Heart right ventricle (tissue), 16 donors: Measurements from ENCODE around the gene SLC4A5. TPM values are rescaled to one million over a fixed set of nuclear protein-coding genes. Genes with fewer than 3 reads are reported as not detected.

Source experiments
- ATAC-seq, 8 donors: fragments of 200-7000 bp; cut with Tn5 transposase; one replicate each; pipeline ENCODE4 v1.9.1; 2020; ENCODE audit warnings: mild to moderate bottlenecking in 8 of 8, moderate library complexity in 8 of 8, moderate number of reproducible peaks in 1 of 8
- DNase-seq, 2 donors: peaks; one replicate each; pipeline ENCODE4 v3.0.0-alpha.2; 2020
- H3K27ac ChIP-seq, 10 donors: fragments of 200-600 bp; sonication (generic) in 2 of 10; one replicate each; pipeline versions ENCODE4 v1.5.0 to v1.8.0; 2020 to 2022; ENCODE audit warnings: mild to moderate bottlenecking in 3 of 10
- H3K27me3 ChIP-seq, 7 donors: fragments of 200-600 bp; one replicate each; pipeline ENCODE4 v1.8.0; 2021 to 2022; ENCODE audit warnings: mild to moderate bottlenecking in 2 of 7
- H3K36me3 ChIP-seq, 9 donors: fragments of 200-600 bp; sonication (generic) in 1 of 9; one replicate each; pipeline versions ENCODE4 v1.5.0 to v1.8.0; 2020 to 2022; ENCODE audit warnings: mild to moderate bottlenecking in 2 of 9
- H3K4me1 ChIP-seq, 9 donors: fragments of 200-600 bp; sonication (generic) in 1 of 9; one replicate each; pipeline versions ENCODE4 v1.5.0 to v1.8.0; 2020 to 2022; ENCODE audit warnings: mild to moderate bottlenecking in 4 of 9
- H3K4me3 ChIP-seq, 10 donors: fragments of 200-600 bp; sonication (generic) in 2 of 10; one replicate each; pipeline versions ENCODE4 v1.5.0 to v1.8.0; 2020 to 2022; ENCODE audit warnings: mild to moderate bottlenecking in 7 of 10, moderate library complexity in 2 of 10
- H3K9me3 ChIP-seq, 11 donors: fragments of 200-600 bp in 10 of 11; sonication (generic) in 2 of 11; one replicate each; pipeline versions ENCODE4 v1.5.0 to v1.8.0; 2013 to 2022; ENCODE audit warnings: mild to moderate bottlenecking in 2 of 11, control low read depth in 1 of 11, moderate library complexity in 1 of 11
- WGBS, 2 donors: extraction: QIAGEN DNeasy Blood & Tissue Kit; methylation state at CpG; one replicate each; pipeline ENCODE4 v1.1.7; 2013; ENCODE audit warnings: inconsistent platforms in 1 of 2; 5-methylcytosine and 5-hydroxymethylcytosine counted together
- intact Hi-C, 10 donors: fragments of 100-400 bp; cut with DNase I; formaldehyde crosslinking; loops; one replicate each; pipeline versions ENCODE4 v1.11.1 to v1.14.2; 2022
- polyA plus RNA-seq, 2 donors: library from polyadenylated mRNA; stranded (reverse); fragments of 200-250 nt; gene quantifications; one replicate each; pipeline ENCODE4 v1.2.3, GENCODE V29; 2013
- total RNA-seq, 10 donors: library from RNA; stranded (reverse); fragmentation: NEBNext Ultra II Directional in 3 of 10; extraction: Animal tissue kit (Norgen Biotek cat#: 25700) in 3 of 10; gene quantifications; one replicate each; pipeline versions ENCODE4 v1.2.1 to v1.2.4, GENCODE V29; 2021 to 2023
- TF ChIP-seq, protein P1 (sequence below), 9 donors: fragments of 200-600 bp; sonication (generic) in 2 of 9; IDR thresholded peaks; one replicate each; pipeline versions ENCODE4 v1.5.0 to v1.8.0; 2021 to 2022; ENCODE audit warnings: antibody characterized with exemption in 9 of 9, mild to moderate bottlenecking in 5 of 9, moderate library complexity in 1 of 9
- donor health status: Arrhythmogenic right ventricular cardiomyopathy.
- donor health status: ischemic (EF 13 %, LVEDD 7.1; RV severe dilation, severe dysfunction).
- donor health status: healthy with polysubstance abuse.
- donor health status: DM: no; HTN: yes; CAD: no.
- donor health status: DM: no; HTN: no; CAD: no.
- donor health status: ischemic (EF 25% LVEDD 6.9; RV normal size, moderate dysfunction).
- donor health status: ischemic (EF 25% LVEDD 5.7; RV mildly dilated, moderate dysfunction).
- donor health status: healthy.
- donor health status: DM: yes; HTN: yes; CAD: no.
- donor health status: Ischemic cardiomyopathy.
- donor health status: ischemic (EF 35%, LVEDD 5.7; RV mildly dilated, moderate dysfunction).
- donor health status: nonischemic (EF 11% LVEDD 7.7; RV severe dilation, severe dysfunction).
- donor health status: DM: yes; HTN: yes; CAD: no.
- donor health status: PGD.
- donor health status: ischemic (EF 29% LVEDD 5.4; RV normal size, mild dysfunction).
- donor health status: nonischemic (EF 23%, LVEDD 6.1; RV moderate dilation, normal function).

Gene SLC4A5
- total and polyA plus RNA-seq, 12 donors, result 0.43 to 4.6 (median 1.9) TPM

- WGBS, 2 donors, result 83 to 94% methylated on average over 1 of the region's 1 CpG
- H3K27ac ChIP-seq, result no peak overlapping the region
- H3K36me3 ChIP-seq, result peaks cover 0 to 32% (median 0%) of the 10 kb centered on the region in 9 donors
These were observed 15.6 kb downstream of the SLC4A5 start for GRCh38 chr2:74327627-74328026.

DNA sequence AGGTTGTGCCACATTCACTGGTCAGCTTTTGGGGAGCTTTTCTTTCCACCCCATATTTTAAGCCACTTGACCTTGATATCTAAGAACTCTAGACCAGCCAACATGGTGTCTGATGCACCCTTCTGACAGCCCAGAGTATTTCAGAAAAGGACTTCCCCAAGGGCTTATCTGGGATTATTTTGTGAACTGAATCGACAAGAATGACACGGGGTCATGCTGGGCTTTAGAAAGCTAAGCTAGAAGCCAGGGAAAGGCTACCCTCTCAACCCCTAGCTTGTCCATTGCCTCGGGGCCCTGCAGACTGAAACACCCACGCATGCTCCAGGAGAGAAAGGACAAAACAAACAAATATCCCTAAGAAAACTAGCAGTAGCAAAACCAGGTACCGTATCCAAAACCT, 16.0 kb downstream of the SLC4A5 start:
- no peaks in the 10 kb centered on the region for H3K27me3 ChIP-seq
- no peak overlapping the region for H3K27ac ChIP-seq
- intact Hi-C loops, result no loop called here
- no peak for DNase-seq
- ATAC-seq, result no peak
- no peaks in the 10 kb centered on the region for H3K9me3 ChIP-seq
- 72 to 79% methylated on average over 5 of the region's 5 CpGs for WGBS, 2 donors
- TF ChIP-seq, protein P1, sequence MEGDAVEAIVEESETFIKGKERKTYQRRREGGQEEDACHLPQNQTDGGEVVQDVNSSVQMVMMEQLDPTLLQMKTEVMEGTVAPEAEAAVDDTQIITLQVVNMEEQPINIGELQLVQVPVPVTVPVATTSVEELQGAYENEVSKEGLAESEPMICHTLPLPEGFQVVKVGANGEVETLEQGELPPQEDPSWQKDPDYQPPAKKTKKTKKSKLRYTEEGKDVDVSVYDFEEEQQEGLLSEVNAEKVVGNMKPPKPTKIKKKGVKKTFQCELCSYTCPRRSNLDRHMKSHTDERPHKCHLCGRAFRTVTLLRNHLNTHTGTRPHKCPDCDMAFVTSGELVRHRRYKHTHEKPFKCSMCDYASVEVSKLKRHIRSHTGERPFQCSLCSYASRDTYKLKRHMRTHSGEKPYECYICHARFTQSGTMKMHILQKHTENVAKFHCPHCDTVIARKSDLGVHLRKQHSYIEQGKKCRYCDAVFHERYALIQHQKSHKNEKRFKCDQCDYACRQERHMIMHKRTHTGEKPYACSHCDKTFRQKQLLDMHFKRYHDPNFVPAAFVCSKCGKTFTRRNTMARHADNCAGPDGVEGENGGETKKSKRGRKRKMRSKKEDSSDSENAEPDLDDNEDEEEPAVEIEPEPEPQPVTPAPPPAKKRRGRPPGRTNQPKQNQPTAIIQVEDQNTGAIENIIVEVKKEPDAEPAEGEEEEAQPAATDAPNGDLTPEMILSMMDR (IDR thresholded peaks at IDR 0.05), result no peak
- peaks cover 0 to 6% (median 0%) of the 10 kb centered on the region in 9 donors for H3K4me1 ChIP-seq
- peaks cover 0 to 28% (median 0%) of the 10 kb centered on the region in 9 donors for H3K36me3 ChIP-seq
- H3K4me3 ChIP-seq, result no peak overlapping the region

More at GRCh38 chr2:74327627-74328026, 15.6 kb downstream of the SLC4A5 start:
- TF ChIP-seq, protein P1 (IDR thresholded peaks at IDR 0.05), result no peak
- Histone ChIP-seq H3K4me3 (no peak overlapping the region), H3K9me3 (no peaks in the 10 kb centered on the region), H3K4me1 (peaks cover 0 to 8% (median 0%) of the 10 kb centered on the region in 9 donors), H3K27me3 (no peaks in the 10 kb centered on the region)
- ATAC-seq, result no peak
- intact Hi-C loops, result no loop called here
- DNase-seq, result no peak

GRCh38 chr2:74325815-74326214, 17.4 kb downstream of the SLC4A5 start:
- H3K9me3 ChIP-seq, result no peaks in the 10 kb centered on the region
- H3K27me3 ChIP-seq, result no peaks in the 10 kb centered on the region
- H3K36me3 ChIP-seq, result peaks cover 0 to 14% (median 0%) of the 10 kb centered on the region in 9 donors
- H3K27ac ChIP-seq, result no peak overlapping the region
- DNase-seq, result no peak
- TF ChIP-seq, protein P1 (IDR thresholded peaks at IDR 0.05), result no peak
- no peak overlapping the region for H3K4me3 ChIP-seq
- 73 to 81% methylated on average over 2 of the region's 2 CpGs for WGBS, 2 donors
- ATAC-seq, result no peak
- intact Hi-C loops, result no loop called here
- H3K4me1 ChIP-seq, result peaks cover 0 to 6% (median 0%) of the 10 kb centered on the region in 9 donors

DNA sequence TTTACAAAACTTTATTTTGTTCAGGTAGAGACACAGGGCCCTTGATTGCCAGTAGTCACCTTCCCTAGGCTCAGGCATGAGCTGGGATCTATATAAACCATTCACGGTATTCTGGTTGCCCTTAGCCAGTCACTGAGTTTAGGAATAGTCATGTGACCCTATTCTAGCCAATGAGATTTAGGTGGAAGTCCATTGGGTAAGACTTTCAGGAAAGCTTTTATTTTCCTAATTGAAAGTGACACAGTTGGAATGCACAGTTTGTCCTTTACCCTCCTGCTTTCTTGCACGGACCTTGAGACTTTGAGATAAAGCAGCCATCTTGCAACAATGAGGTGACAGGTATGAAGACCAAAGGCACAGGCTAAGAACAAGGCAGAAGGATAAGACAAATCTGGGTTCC, 21.5 kb downstream of the SLC4A5 start:
- H3K9me3 ChIP-seq, result no peaks in the 10 kb centered on the region
- intact Hi-C loops, result no loop called here
- ATAC-seq (no peak), DNase-seq (no peak)
- H3K27me3 ChIP-seq, result no peaks in the 10 kb centered on the region
- H3K4me1 ChIP-seq, result peaks cover 0 to 13% (median 0%) of the 10 kb centered on the region in 9 donors
- TF ChIP-seq, protein P1 (IDR thresholded peaks at IDR 0.05), result no peak
- no peak overlapping the region for H3K27ac ChIP-seq
- WGBS, 2 donors, result 89 to 96% methylated on average over 2 of the region's 2 CpGs
- no peaks in the 10 kb centered on the region for H3K36me3 ChIP-seq
- no peak overlapping the region for H3K4me3 ChIP-seq
